ENCODE results near the gene HBD.
"Not testable (repeated sequence)": the region's sequence is repeated elsewhere in the genome, so short reads cannot be mapped to it uniquely, and the experiment has no call there.

Gene HBD

GRCh38 chr11:5254646-5255413, 20.5 kb upstream of the HBD start, which contains the start of gene HBG2:
Gene HBG2, minus strand, starts transcription at chr11:5254781. Its CDS starts 53 bp downstream, at chr11:5254728.
- DNase-seq; in situ Hi-C loops (cut with MboI; ENCODE audit: low pct_unique_long_range_greater_than_20kb, low sequenced_read_pairs): not testable (repeated sequence)

- in situ Hi-C loops (cut with MboI; ENCODE audit: low pct_unique_long_range_greater_than_20kb, low sequenced_read_pairs) = not testable (repeated sequence)
Observed at GRCh38 chr11:5254023-5254422, 19.7 kb upstream of the HBD start.

GRCh38 chr11:5253440-5253839, 19.2 kb upstream of the HBD start:
- in situ Hi-C loops (cut with MboI; ENCODE audit: low pct_unique_long_range_greater_than_20kb, low sequenced_read_pairs); DNase-seq: not testable (repeated sequence)

More at GRCh38 chr11:5254023-5254422, 19.7 kb upstream of the HBD start:
- not testable (repeated sequence) for DNase-seq

- DNase-seq = no peak
- in situ Hi-C loops (cut with MboI; ENCODE audit: low pct_unique_long_range_greater_than_20kb, low sequenced_read_pairs) = no loop called here
Observed at GRCh38 chr11:5252919-5253265, 18.6 kb upstream of the HBD start.

GRCh38 chr11:5252192-5252918, 18.1 kb upstream of the HBD start:
- DNase-seq = no peak
- in situ Hi-C loops (cut with MboI; ENCODE audit: low pct_unique_long_range_greater_than_20kb, low sequenced_read_pairs) = no loop called here

- in situ Hi-C loops (cut with MboI; ENCODE audit: low pct_unique_long_range_greater_than_20kb, low sequenced_read_pairs) = no loop called here
- DNase-seq = no peak
Observed at GRCh38 chr11:5251746-5252145, 17.5 kb upstream of the HBD start.

DNA sequence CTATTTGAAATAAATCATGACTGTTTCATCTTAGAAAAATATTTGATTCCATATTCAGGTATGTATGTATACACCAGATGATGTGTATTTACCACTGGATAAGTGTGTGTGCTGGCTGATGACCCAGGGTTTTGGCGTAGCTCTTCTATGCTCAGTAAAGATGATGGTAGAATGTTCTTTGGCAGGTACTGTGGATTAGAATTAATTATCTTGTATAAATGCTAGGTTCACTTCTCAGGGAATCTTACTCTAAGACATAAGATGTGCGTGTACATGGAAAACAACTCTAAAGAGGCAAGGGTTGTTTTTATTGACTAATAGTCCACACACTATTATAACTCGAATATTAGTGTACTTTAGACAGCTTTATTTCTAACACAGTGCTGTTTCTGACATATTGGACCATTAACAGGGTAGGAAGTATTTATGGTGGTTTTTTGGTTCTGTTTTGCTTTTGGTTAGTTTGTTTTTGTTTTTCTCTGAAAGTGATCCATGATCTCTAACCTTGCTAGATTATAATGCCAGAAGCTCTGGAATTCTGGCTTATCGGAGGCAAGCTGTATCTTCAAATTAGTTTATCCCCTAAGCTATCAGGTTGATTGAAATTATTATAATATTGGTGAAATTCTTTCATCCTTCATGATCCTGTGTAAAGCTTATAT, 16.4 kb upstream of the HBD start:
- no peak for DNase-seq
- in situ Hi-C loops (cut with MboI; ENCODE audit: low pct_unique_long_range_greater_than_20kb, low sequenced_read_pairs) = no loop called here

DNA sequence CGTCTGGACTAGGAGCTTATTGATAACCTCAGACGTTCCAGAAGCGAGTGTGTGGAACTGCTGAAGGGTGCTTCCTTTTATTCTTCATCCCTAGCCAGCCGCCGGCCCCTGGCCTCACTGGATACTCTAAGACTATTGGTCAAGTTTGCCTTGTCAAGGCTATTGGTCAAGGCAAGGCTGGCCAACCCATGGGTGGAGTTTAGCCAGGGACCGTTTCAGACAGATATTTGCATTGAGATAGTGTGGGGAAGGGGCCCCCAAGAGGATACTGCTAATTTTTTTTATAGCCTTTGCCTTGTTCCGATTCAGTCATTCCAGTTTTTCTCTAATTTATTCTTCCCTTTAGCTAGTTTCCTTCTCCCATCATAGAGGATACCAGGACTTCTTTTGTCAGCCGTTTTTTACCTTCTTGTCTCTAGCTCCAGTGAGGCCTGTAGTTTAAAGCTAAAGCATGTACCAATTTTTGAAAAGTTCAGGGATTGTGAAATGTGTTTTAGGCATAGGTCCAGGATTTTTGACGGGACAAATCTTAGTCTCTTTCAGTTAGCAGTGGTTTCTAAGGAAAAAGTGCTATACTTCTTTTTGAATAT, 15.6 kb upstream of the HBD start, which contains the start of gene HBG1:
Gene HBG1, minus strand, starts transcription at position 51 of the 590 bp plus-strand sequence. CDS start 53 bp downstream, outside the sequence.
- DNase-seq; in situ Hi-C loops (cut with MboI; ENCODE audit: low pct_unique_long_range_greater_than_20kb, low sequenced_read_pairs): not testable (repeated sequence)

DNA sequence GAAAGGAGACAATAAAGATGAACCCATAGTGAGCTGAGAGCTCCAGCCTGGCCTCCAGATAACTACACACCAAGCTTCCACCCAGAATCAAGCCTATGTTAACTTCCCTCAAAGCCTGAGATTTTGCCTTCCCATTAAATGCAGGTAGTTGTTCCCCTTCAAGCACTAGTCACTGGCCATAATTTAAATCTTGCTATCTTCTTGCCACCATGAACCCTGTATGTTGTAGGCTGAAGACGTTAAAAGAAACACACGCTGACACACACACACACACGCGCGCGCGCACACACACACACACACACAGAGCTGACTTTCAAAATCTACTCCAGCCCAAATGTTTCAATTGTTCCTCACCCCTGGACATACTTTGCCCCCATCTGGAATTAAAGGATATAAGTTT, 14.2 kb upstream of the HBD start:
- not testable (repeated sequence) for DNase-seq

GRCh38 chr11:5247472-5248192, 13.3 kb upstream of the HBD start:
- no peak for DNase-seq
- in situ Hi-C loops (cut with MboI; ENCODE audit: low pct_unique_long_range_greater_than_20kb, low sequenced_read_pairs) = no loop called here

More for the DNA sequence above, 14.2 kb upstream of the HBD start:
- in situ Hi-C loops (cut with MboI; ENCODE audit: low pct_unique_long_range_greater_than_20kb, low sequenced_read_pairs) = not testable (repeated sequence)

GRCh38 chr11:5246772-5247471, 12.6 kb upstream of the HBD start:
- no peak for DNase-seq
- in situ Hi-C loops (cut with MboI; ENCODE audit: low pct_unique_long_range_greater_than_20kb, low sequenced_read_pairs) = no loop called here

DNA sequence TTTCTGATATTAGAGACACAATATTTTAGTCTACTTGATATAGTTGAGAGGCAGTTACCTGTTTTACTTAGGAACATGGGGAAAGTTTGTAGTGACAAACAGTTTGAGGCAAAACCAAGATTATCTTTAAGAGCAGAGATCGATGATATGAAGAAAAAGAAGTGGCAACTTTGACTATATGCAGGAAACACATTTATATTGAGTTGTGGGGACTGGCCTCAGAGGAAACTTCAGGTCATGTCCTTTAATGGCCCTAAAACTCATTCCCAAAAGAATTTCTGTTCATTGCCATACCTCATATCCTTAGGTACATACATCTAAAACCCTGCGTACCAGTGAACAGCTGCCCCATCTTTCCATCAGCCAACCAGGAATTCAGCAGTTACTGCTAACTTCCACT, 10.9 kb upstream of the HBD start:
- DNase-seq = no peak
- in situ Hi-C loops (cut with MboI; ENCODE audit: low pct_unique_long_range_greater_than_20kb, low sequenced_read_pairs) = no loop called here

GRCh38 chr11:5243816-5244180, 9.5 kb upstream of the HBD start:
- no peak for DNase-seq
- in situ Hi-C loops (cut with MboI; ENCODE audit: low pct_unique_long_range_greater_than_20kb, low sequenced_read_pairs) = no loop called here

DNA sequence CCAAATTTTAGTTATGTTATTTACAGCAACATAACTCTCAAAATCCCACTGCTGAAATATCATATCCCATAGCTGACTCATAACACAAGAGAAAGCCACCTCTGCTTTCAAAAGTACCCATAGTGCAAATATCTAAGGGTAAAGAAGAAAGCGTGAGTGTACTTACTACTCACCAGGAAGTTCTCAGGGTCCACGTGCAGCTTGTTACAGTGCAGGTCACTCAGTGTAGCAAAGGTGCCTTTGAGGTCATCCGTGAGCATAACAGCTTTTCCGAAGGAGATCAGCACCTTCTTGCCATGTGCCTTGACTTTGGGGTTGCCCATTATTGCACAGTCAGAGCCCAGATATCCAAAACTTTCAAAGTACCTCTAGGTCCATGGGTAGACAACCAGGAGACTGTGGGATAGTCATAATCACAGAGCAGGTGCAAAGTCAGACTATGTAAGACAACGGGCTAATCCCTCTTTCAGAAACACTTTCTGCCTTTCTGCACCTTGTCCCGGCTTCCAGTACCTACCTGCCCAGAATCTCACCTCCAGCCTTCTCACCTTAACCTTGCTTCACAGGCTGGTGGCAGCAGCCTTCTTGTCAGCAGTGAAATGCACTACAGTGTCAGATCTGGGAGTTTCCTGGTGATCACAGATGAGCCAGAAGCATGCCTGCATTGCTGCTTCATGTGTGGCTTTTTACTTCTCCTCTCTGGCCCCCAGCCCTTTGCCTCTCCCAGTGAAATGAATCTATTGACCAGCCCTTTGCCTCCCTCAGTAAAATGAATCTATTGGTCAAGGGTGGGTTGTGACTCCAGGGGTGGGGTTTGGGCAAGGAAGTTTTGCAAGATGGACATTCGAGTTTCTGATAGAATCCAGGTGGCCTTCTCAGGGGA, 8.9 kb upstream of the HBD start:
- DNase-seq = no peak
- in situ Hi-C loops (cut with MboI; ENCODE audit: low pct_unique_long_range_greater_than_20kb, low sequenced_read_pairs) = no loop called here

DNA sequence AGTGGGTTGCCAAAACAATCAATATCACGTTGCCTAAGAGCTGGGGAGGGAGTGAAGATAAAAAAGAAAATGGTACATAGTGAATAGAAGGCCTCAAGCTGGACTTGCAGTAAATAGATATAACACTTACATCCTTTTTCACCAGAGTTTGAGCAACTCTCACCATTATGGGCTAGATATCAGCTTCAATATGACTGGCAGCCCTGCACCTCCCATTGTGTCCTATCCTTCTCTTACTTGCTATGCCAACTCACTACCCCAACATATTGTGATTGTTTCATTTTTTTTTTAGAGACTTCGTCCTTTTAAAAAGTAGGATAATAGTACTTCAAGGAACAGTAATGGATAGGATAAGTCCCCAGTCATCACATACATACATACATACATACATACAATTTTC, 7.9 kb upstream of the HBD start:
- in situ Hi-C loops (cut with MboI; ENCODE audit: low pct_unique_long_range_greater_than_20kb, low sequenced_read_pairs) = no loop called here
- DNase-seq = no peak

DNA sequence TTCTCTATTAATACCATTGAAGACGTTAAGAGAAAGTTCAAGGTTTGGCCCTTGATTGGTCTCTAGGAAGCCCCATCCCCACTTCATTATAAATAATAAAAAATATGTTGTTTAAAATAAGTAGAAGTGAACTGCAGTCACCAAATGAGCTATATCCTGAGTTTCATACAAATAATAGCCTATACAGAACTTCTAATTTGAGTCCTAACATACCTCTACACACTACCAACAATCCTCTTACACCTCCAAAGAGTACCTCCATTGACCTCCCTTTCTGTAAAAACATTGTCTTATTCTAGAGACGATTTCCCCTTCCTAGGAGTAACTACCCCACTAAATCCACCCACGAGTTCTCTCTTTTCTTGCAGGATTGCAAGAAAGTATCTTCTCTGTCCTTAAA, 7.2 kb upstream of the HBD start:
- DNase-seq = no peak
- in situ Hi-C loops (cut with MboI; ENCODE audit: low pct_unique_long_range_greater_than_20kb, low sequenced_read_pairs) = no loop called here

DNA sequence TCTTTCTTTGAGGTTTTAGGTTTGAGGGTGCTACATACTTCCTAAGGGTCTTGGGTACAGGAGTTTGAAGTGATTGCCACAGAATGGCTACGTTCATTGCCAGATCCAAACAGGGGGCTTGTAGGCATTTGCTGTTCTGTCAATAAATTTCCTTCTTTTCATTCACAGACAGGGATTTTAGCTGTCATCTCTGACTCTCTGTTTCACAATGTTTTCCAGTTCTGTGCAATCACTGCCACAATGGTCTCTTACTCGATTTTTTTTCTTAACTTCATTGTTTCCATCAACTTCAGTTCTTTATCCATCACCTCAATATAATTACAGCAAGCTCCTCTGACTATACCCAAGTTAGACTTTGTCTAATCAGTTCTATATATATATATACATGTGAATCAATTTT, 6.2 kb upstream of the HBD start:
- in situ Hi-C loops (cut with MboI; ENCODE audit: low pct_unique_long_range_greater_than_20kb, low sequenced_read_pairs) = no loop called here
- no peak for DNase-seq

DNA sequence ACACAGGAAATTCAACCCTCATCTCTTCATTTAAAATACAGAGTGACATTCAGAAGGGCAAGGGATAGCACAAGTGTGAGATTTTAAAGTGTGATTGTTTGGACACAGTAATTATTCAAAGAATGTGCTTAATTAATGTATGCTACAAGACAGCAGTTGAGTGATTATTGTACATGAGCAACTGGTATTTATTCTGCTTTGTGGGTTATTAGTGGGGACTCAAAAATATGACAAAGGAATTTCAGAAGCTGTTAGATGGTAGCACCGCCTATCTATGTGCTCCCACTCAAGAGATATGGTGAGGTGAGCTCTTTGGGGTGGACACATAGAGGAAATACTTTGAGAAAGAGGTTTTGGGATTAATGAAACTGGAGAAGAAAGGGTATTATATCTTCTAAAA, 5.8 kb upstream of the HBD start:
- in situ Hi-C loops (cut with MboI; ENCODE audit: low pct_unique_long_range_greater_than_20kb, low sequenced_read_pairs) = no loop called here
- DNase-seq = no peak

Data from KBM-7 (cell line).